PC-3 (cell line): ENCODE measurements around the gene NFIL3.

ENCODE experiments used
- CTCF ChIP-seq: fragments of 300-600 bp; sonication (generic); conservative IDR thresholded peaks from 2 replicates; pipeline ENCODE4 v1.5.1; 2017; ENCODE audit warnings: antibody characterized with exemption, low read depth, mild to moderate bottlenecking, low read length
- EZH2 ChIP-seq: fragments of 300-600 bp; sonication (generic); IDR thresholded peaks from one replicate; pipeline ENCODE4 v1.6.1; 2017; ENCODE audit warnings: antibody characterized with exemption, mild to moderate bottlenecking, low read length; ENCODE audit not compliant: unreplicated experiment
- EZH2phosphoT487 ChIP-seq: fragments of 300-600 bp; sonication (generic); IDR thresholded peaks from 2 replicates; pipeline ENCODE4 v1.6.1; 2018; ENCODE audit warnings: mild to moderate bottlenecking, antibody characterized with exemption, low read length, borderline replicate concordance

GRCh38 chr9:91426123-91426745 is 2.6 kb upstream of the NFIL3 start:
- TF ChIP-seq CTCF = peak; percentile 65
- TF ChIP-seq EZH2 = no peak
- no peak for TF ChIP-seq EZH2phosphoT487
